GM21576 (cell line): Measurements from ENCODE around the gene SETD1B.

Experiments
- ATAC-seq: cut with Tn5 transposase; IDR thresholded peaks from one replicate; pipeline ENCODE4 v1.9.1; 2021; ENCODE audit warnings: mild to moderate bottlenecking, moderate library complexity; ENCODE audit not compliant: unreplicated experiment

Gene SETD1B

GRCh38 chr12:121823101-121823726 is 19.4 kb downstream of the SETD1B start:
- ATAC-seq = no peak

GRCh38 chr12:121823727-121824115 is 19.9 kb downstream of the SETD1B start:
- ATAC-seq = no peak

GRCh38 chr12:121825041-121825523 is 21.3 kb downstream of the SETD1B start:
- no peak for ATAC-seq

- no peak for ATAC-seq
Measured at GRCh38 chr12:121826318-121827150, 22.7 kb downstream of the SETD1B start.

GRCh38 chr12:121827351-121828099 is 23.7 kb downstream of the SETD1B start:
- no peak for ATAC-seq

GRCh38 chr12:121828306-121828705 is 24.5 kb downstream of the SETD1B start:
- ATAC-seq = no peak

GRCh38 chr12:121828826-121829225 is 25.0 kb downstream of the SETD1B start:
- ATAC-seq = no peak

- no peak for ATAC-seq
Measured at GRCh38 chr12:121829250-121829918, 25.6 kb downstream of the SETD1B start.

- no peak for ATAC-seq
Measured at GRCh38 chr12:121830134-121830533, 26.3 kb downstream of the SETD1B start.

- no peak for ATAC-seq
Measured at GRCh38 chr12:121830588-121831265, 26.9 kb downstream of the SETD1B start.

- ATAC-seq = no peak
Measured at GRCh38 chr12:121831571-121832245, 27.9 kb downstream of the SETD1B start.

- no peak for ATAC-seq
Measured at GRCh38 chr12:121837680-121838079, 33.9 kb downstream of the SETD1B start.

- ATAC-seq = no peak
Measured at GRCh38 chr12:121838126-121838525, 34.3 kb downstream of the SETD1B start.

GRCh38 chr12:121839106-121839992 is 35.5 kb downstream of the SETD1B start:
- peak; percentile 95 for ATAC-seq

GRCh38 chr12:121839993-121840761 is 36.4 kb downstream of the SETD1B start:
- ATAC-seq = no peak

- no peak for ATAC-seq
Measured at GRCh38 chr12:121843236-121843982, 39.6 kb downstream of the SETD1B start.

GRCh38 chr12:121845701-121846100 is 41.9 kb downstream of the SETD1B start:
- ATAC-seq = no peak
